HEK293 (cell line): Measurements from ENCODE around the gene SNAPIN.

Experiments used
- BCL6B ChIP-seq: fragments of 450-650 bp; formaldehyde crosslinking; IDR thresholded peaks from 2 replicates; pipeline ENCODE4 v1.5.1; 2017; ENCODE audit warnings: missing biosample characterization, missing genetic modification characterization
- CTCF ChIP-seq: fragments of 450-650 bp; formaldehyde crosslinking; IDR thresholded peaks from 2 replicates; pipeline ENCODE4 v1.5.1; 2016; ENCODE audit warnings: missing biosample characterization, missing genetic modification characterization
- GFI1B ChIP-seq: fragments of 450-650 bp; formaldehyde crosslinking; IDR thresholded peaks from 2 replicates; pipeline ENCODE4 v1.5.1; 2016; ENCODE audit warnings: missing biosample characterization, missing genetic modification characterization
- GLI2 ChIP-seq: fragments of 450-650 bp; formaldehyde crosslinking; IDR thresholded peaks from 2 replicates; pipeline ENCODE4; 2017; ENCODE audit warnings: missing biosample characterization, missing genetic modification characterization, low read depth, borderline replicate concordance
- GLI4 ChIP-seq: fragments of 450-650 bp; formaldehyde crosslinking; IDR thresholded peaks from 2 replicates; pipeline ENCODE4 v1.5.1; 2016; ENCODE audit warnings: missing biosample characterization, missing genetic modification characterization
- KLF17 ChIP-seq: fragments of 450-650 bp; formaldehyde crosslinking; IDR thresholded peaks from 2 replicates; pipeline ENCODE4 v1.5.1; 2016; ENCODE audit warnings: missing biosample characterization, missing genetic modification characterization
- PATZ1 ChIP-seq: fragments of 450-650 bp; formaldehyde crosslinking; IDR thresholded peaks from 2 replicates; pipeline ENCODE4 v1.5.1; 2016; ENCODE audit warnings: missing biosample characterization, missing genetic modification characterization
- PBX3 ChIP-seq: sonication (generic); formaldehyde crosslinking; IDR thresholded peaks from 2 replicates; pipeline ENCODE4 v1.8.1; 2022; ENCODE audit warnings: mild to moderate bottlenecking, moderate library complexity, missing genetic modification reagents
- ZBTB6 ChIP-seq: fragments of 450-650 bp; formaldehyde crosslinking; IDR thresholded peaks from 2 replicates; pipeline ENCODE4 v1.5.1; 2017; ENCODE audit warnings: missing biosample characterization, missing genetic modification characterization
- ZBTB8A ChIP-seq: fragments of 450-650 bp; formaldehyde crosslinking; IDR thresholded peaks from 2 replicates; pipeline ENCODE4 v1.5.1; 2016; ENCODE audit warnings: missing biosample characterization, missing genetic modification characterization
- ZFHX2 ChIP-seq: fragments of 450-650 bp; formaldehyde crosslinking; conservative IDR thresholded peaks from 2 replicates; pipeline ENCODE4 v1.5.1; 2016; ENCODE audit warnings: missing biosample characterization, missing genetic modification characterization
- ZNF175 ChIP-seq: fragments of 450-650 bp; formaldehyde crosslinking; IDR thresholded peaks from 2 replicates; pipeline ENCODE4 v1.5.1; 2016; ENCODE audit warnings: missing biosample characterization, missing genetic modification characterization
- ZNF221 ChIP-seq: fragments of 450-650 bp; formaldehyde crosslinking; IDR thresholded peaks from 2 replicates; pipeline ENCODE4 v1.5.1; 2017; ENCODE audit warnings: missing biosample characterization, missing genetic modification characterization, borderline replicate concordance
- ZNF24 ChIP-seq: fragments of 450-650 bp; formaldehyde crosslinking; IDR thresholded peaks from 2 replicates; pipeline ENCODE4 v1.5.1; 2016; ENCODE audit warnings: missing biosample characterization, missing genetic modification characterization
- ZNF280C ChIP-seq: fragments of 450-650 bp; formaldehyde crosslinking; IDR thresholded peaks from 2 replicates; pipeline ENCODE4 v1.5.1; 2016; ENCODE audit warnings: missing biosample characterization, missing genetic modification characterization
- ZNF311 ChIP-seq: fragments of 450-650 bp; formaldehyde crosslinking; IDR thresholded peaks from 2 replicates; pipeline ENCODE4 v1.5.1; 2017; ENCODE audit warnings: missing biosample characterization, missing genetic modification characterization, borderline replicate concordance
- ZNF324 ChIP-seq: fragments of 450-650 bp; formaldehyde crosslinking; IDR thresholded peaks from 2 replicates; pipeline ENCODE4 v1.5.1; 2016; ENCODE audit warnings: missing biosample characterization, missing genetic modification characterization
- ZNF362 ChIP-seq: fragments of 450-650 bp; formaldehyde crosslinking; IDR thresholded peaks from 2 replicates; pipeline ENCODE4 v1.5.1; 2016; ENCODE audit warnings: missing biosample characterization, missing genetic modification characterization
- ZNF391 ChIP-seq: fragments of 450-650 bp; formaldehyde crosslinking; IDR thresholded peaks from 2 replicates; pipeline ENCODE4 v1.5.1; 2016; ENCODE audit warnings: low read depth, missing biosample characterization, missing genetic modification characterization, borderline replicate concordance
- ZNF416 ChIP-seq: fragments of 450-650 bp; formaldehyde crosslinking; IDR thresholded peaks from 2 replicates; pipeline ENCODE4 v1.5.1; 2016; ENCODE audit warnings: missing biosample characterization, missing genetic modification characterization
- ZNF514 ChIP-seq: fragments of 450-650 bp; formaldehyde crosslinking; IDR thresholded peaks from 2 replicates; pipeline ENCODE4 v1.5.1; 2016; ENCODE audit warnings: missing biosample characterization, missing genetic modification characterization
- ZNF530 ChIP-seq: fragments of 450-650 bp; formaldehyde crosslinking; IDR thresholded peaks from 2 replicates; pipeline ENCODE4 v1.5.1; 2016; ENCODE audit warnings: low read depth, missing biosample characterization, missing genetic modification characterization
- ZNF621 ChIP-seq: fragments of 450-650 bp; formaldehyde crosslinking; IDR thresholded peaks from 2 replicates; pipeline ENCODE4 v1.5.1; 2017; ENCODE audit warnings: missing biosample characterization, missing genetic modification characterization
- ZNF629 ChIP-seq: fragments of 450-650 bp; formaldehyde crosslinking; IDR thresholded peaks from 2 replicates; pipeline ENCODE4 v1.5.1; 2017; ENCODE audit warnings: missing biosample characterization, missing genetic modification characterization
- ZNF664 ChIP-seq: fragments of 450-650 bp; formaldehyde crosslinking; IDR thresholded peaks from 2 replicates; pipeline ENCODE4 v1.5.1; 2016; ENCODE audit warnings: missing biosample characterization, missing genetic modification characterization
- ZNF76 ChIP-seq: fragments of 450-650 bp; formaldehyde crosslinking; IDR thresholded peaks from 2 replicates; pipeline ENCODE4; 2016; ENCODE audit warnings: low read depth, missing biosample characterization, missing genetic modification characterization, borderline replicate concordance
- ZNF837 ChIP-seq: fragments of 450-650 bp; formaldehyde crosslinking; IDR thresholded peaks from 2 replicates; pipeline ENCODE4 v1.5.1; 2016; ENCODE audit warnings: missing biosample characterization, missing genetic modification characterization
- ZXDB ChIP-seq: fragments of 450-650 bp; formaldehyde crosslinking; IDR thresholded peaks from 2 replicates; pipeline ENCODE4 v1.5.1; 2016; ENCODE audit warnings: missing biosample characterization, missing genetic modification characterization

Gene SNAPIN

GRCh38 chr1:153626904-153627714 is 31.4 kb upstream of the SNAPIN start, which contains the start of gene S100A13 (continued):
- peak; percentile 77 for TF ChIP-seq ZXDB
- no peak for TF ChIP-seq BCL6B (tag by site-specific recombination)
- peak; percentile 89; the same call in 1 of the 2 replicates for TF ChIP-seq CTCF
- TF ChIP-seq ZNF629 = peak; percentile 56
- no peak for TF ChIP-seq ZNF416 (tag by site-specific recombination)
- TF ChIP-seq PBX3 = no peak
- TF ChIP-seq ZNF530 (tag by site-specific recombination) = no peak
- no peak for TF ChIP-seq ZNF391 (tag by site-specific recombination)
- no peak for TF ChIP-seq ZNF621
- no peak for TF ChIP-seq ZNF362 (tag by site-specific recombination)
- TF ChIP-seq ZNF514 = no peak
- 0 out of 2 replicates have a peak, but pooled peaks have one; percentile 35 for TF ChIP-seq ZNF24
- no peak for TF ChIP-seq GLI2 (tag by site-specific recombination)
- peak; percentile 64 for TF ChIP-seq ZBTB8A (tag by site-specific recombination)
- no peak for TF ChIP-seq GFI1B (tag by site-specific recombination)
- peak; percentile 59 for TF ChIP-seq PATZ1 (tag by site-specific recombination)
- no peak for TF ChIP-seq GLI4 (tag by site-specific recombination)
- TF ChIP-seq ZNF311 (tag by site-specific recombination) = no peak
- no peak for TF ChIP-seq ZNF664
- TF ChIP-seq ZFHX2 (tag by site-specific recombination) = peak; percentile 58
- TF ChIP-seq ZNF324 (tag by site-specific recombination) = no peak
- TF ChIP-seq ZNF837 (tag by site-specific recombination) = no peak
- no peak for TF ChIP-seq KLF17 (tag by site-specific recombination)
- no peak for TF ChIP-seq ZNF76 (tag by site-specific recombination)
- TF ChIP-seq ZNF280C = no peak
- TF ChIP-seq ZNF221 (tag by site-specific recombination) = no peak
- no peak for TF ChIP-seq ZNF175 (tag by site-specific recombination)
- peak; percentile 95 for TF ChIP-seq ZBTB6 (tag by site-specific recombination)
